Measurements from ENCODE around the gene TMEM144. TPM values are rescaled to one million over a fixed set of nuclear protein-coding genes. Genes with fewer than 3 reads are reported as not detected.

Gene TMEM144
- total RNA-seq, 1 donor = 5.6 TPM

- H3K4me3 ChIP-seq (ENCODE audit: low read depth, low read length) = no peak overlapping the region
- no peak for DNase-seq (ENCODE audit: low read depth)
- no peak for TF ChIP-seq CTCF (IDR thresholded peaks at IDR 0.05; ENCODE audit: insufficient read depth, low read length)
These were observed 44.0 kb downstream of the TMEM144 start for GRCh38 chr4:158254292-158254691.

- no peak overlapping the region for H3K4me3 ChIP-seq (ENCODE audit: low read depth, low read length)
- TF ChIP-seq CTCF (IDR thresholded peaks at IDR 0.05; ENCODE audit: insufficient read depth, low read length) = peak; percentile 85
- DNase-seq (ENCODE audit: low read depth) = peak; percentile 84
These were observed 45.5 kb downstream of the TMEM144 start for GRCh38 chr4:158255727-158256324.

- H3K4me3 ChIP-seq (ENCODE audit: low read depth, low read length) = no peak overlapping the region
- DNase-seq (ENCODE audit: low read depth) = peak; percentile 77
- TF ChIP-seq CTCF (IDR thresholded peaks at IDR 0.05; ENCODE audit: insufficient read depth, low read length) = peak; percentile 24
These were observed 49.8 kb downstream of the TMEM144 start for GRCh38 chr4:158259955-158260575.

- no peak overlapping the region for H3K4me3 ChIP-seq (ENCODE audit: low read depth, low read length)
- no peak for TF ChIP-seq CTCF (IDR thresholded peaks at IDR 0.05; ENCODE audit: insufficient read depth, low read length)
- DNase-seq (ENCODE audit: low read depth) = no peak
These were observed 51.2 kb downstream of the TMEM144 start for GRCh38 chr4:158261480-158261879.

GRCh38 chr4:158268553-158268952 lies 58.3 kb downstream of the TMEM144 start:
- peak; percentile 4 for TF ChIP-seq CTCF (IDR thresholded peaks at IDR 0.05; ENCODE audit: insufficient read depth, low read length)
- no peak for DNase-seq (ENCODE audit: low read depth)
- H3K4me3 ChIP-seq (ENCODE audit: low read depth, low read length) = no peak overlapping the region

GRCh38 chr4:158274636-158275035 lies 64.3 kb downstream of the TMEM144 start:
- no peak overlapping the region for H3K4me3 ChIP-seq (ENCODE audit: low read depth, low read length)
- TF ChIP-seq CTCF (IDR thresholded peaks at IDR 0.05; ENCODE audit: insufficient read depth, low read length) = no peak
- DNase-seq (ENCODE audit: low read depth) = no peak

Data from fibroblast of the aortic adventitia (primary cell).